NOMO-1 treated with dmso at 0.1 percent for 144 hours (cell line): ENCODE data around the gene KMT2E.
"Not testable (repeated sequence)": the region's sequence is repeated elsewhere in the genome, so short reads cannot be mapped to it uniquely, and the experiment has no call there.

Source experiments
- DNase-seq: peaks from one replicate; lab custom pipeline; 2025; ENCODE audit not compliant: unreplicated experiment; lab: John Stamatoyannopoulos, UW

KMT2E gene

GRCh38 chr7:105013816-105014692 lies at the start of gene KMT2E:
KMT2E (plus strand) TSS chr7:105014205; CDS start chr7:105040953, 26,748 bp downstream.
- peak; percentile 27 for DNase-seq

GRCh38 chr7:104964626-104965236 lies 49.3 kb upstream of the KMT2E start:
- no peak for DNase-seq

GRCh38 chr7:104966022-104966421 lies 48.0 kb upstream of the KMT2E start:
- no peak for DNase-seq

GRCh38 chr7:104967088-104967487 lies 46.9 kb upstream of the KMT2E start:
- no peak for DNase-seq

GRCh38 chr7:104967595-104967994 lies 46.4 kb upstream of the KMT2E start:
- no peak for DNase-seq

- DNase-seq, result no peak
Observed at GRCh38 chr7:104968648-104969047, 45.4 kb upstream of the KMT2E start.

- no peak for DNase-seq
Observed at GRCh38 chr7:104969183-104969582, 44.8 kb upstream of the KMT2E start.

GRCh38 chr7:104971290-104972071 lies 42.5 kb upstream of the KMT2E start:
- no peak for DNase-seq

- no peak for DNase-seq
Observed at GRCh38 chr7:104972500-104972899, 41.5 kb upstream of the KMT2E start.

GRCh38 chr7:104973227-104973626 lies 40.8 kb upstream of the KMT2E start:
- DNase-seq, result no peak

GRCh38 chr7:104973909-104974415 lies 40.0 kb upstream of the KMT2E start:
- DNase-seq, result no peak

- not testable (repeated sequence) for DNase-seq
Observed at GRCh38 chr7:104975553-104975952, 38.5 kb upstream of the KMT2E start.

- no peak for DNase-seq
Observed at GRCh38 chr7:104976966-104977636, 36.9 kb upstream of the KMT2E start.

- DNase-seq, result no peak
Observed at GRCh38 chr7:104978460-104978859, 35.5 kb upstream of the KMT2E start.

- DNase-seq, result no peak
Observed at GRCh38 chr7:104979167-104979841, 34.7 kb upstream of the KMT2E start.

- DNase-seq, result no peak
Observed at GRCh38 chr7:104980440-104980839, 33.6 kb upstream of the KMT2E start.

- DNase-seq, result no peak
Observed at GRCh38 chr7:104980841-104981671, 32.9 kb upstream of the KMT2E start.

GRCh38 chr7:104981672-104982037 lies 32.4 kb upstream of the KMT2E start:
- DNase-seq, result no peak

GRCh38 chr7:104982308-104983075 lies 31.5 kb upstream of the KMT2E start:
- DNase-seq, result no peak
